B cell (primary cell): ENCODE data around the gene CPNE2. TPM values are rescaled to one million over a fixed set of nuclear protein-coding genes. Genes with fewer than 3 reads are reported as not detected.
A peak's percentile ranks its signal among the peaks of the same experiment; 100 is the strongest.

Experiments
- ATAC-seq: fragments of 200-7000 bp; cut with Tn5 transposase; one replicate; pipeline ENCODE4 v1.10.0; 2021; ENCODE audit warnings: low read depth, mild to moderate bottlenecking, moderate number of reproducible peaks, moderate library complexity
- CTCF ChIA-PET: fragments of 350-600 bp; sonication (Branson Sonifier 250); formaldehyde crosslinking; loops from one replicate; lab custom pipeline; 2021; ENCODE audit warnings: antibody characterized with exemption, inconsistent platforms; lab: Charles Lee
- POLR2A ChIA-PET: fragments of 350-600 bp; sonication (Branson Sonifier 250); formaldehyde crosslinking; loops from one replicate; lab custom pipeline; 2021; ENCODE audit warnings: antibody characterized with exemption; lab: Charles Lee
- DNase-seq: peaks from one replicate; pipeline ENCODE4 v3.0.0; 2013
- H2AFZ ChIP-seq: 2 replicates; pipeline ENCODE4 v1.6.1; 2012; ENCODE audit warnings: mild to moderate bottlenecking, low read depth, low read length; ENCODE audit not compliant: insufficient read depth, poor library complexity, severe bottlenecking
- H3K27ac ChIP-seq, 2 donors: 1 replicate in 1 of 2; 2 replicates in 1 of 2; pipeline ENCODE4 v1.5.1; 2012 to 2013; ENCODE audit warnings: low read length in 2 of 2, mild to moderate bottlenecking in 2 of 2, moderate library complexity in 1 of 2
- H3K27me3 ChIP-seq, 4 experiments: fragments of 200-600 bp in 1 of 4; sonication (generic) in 1 of 4; replicated peaks in 1 of 4; 1 replicate in 2 of 4; 2 replicates in 2 of 4; pipeline versions ENCODE4 v1.6.1 to v1.7.0; 2013 to 2016; ENCODE audit warnings: low read length in 3 of 4, mild to moderate bottlenecking in 2 of 4, mixed read lengths in 1 of 4, moderate library complexity in 1 of 4; ENCODE audit not compliant: insufficient read depth in 4 of 4, control insufficient read depth in 3 of 4; ENCODE audit errors: control extremely low read depth in 1 of 4
- H3K36me3 ChIP-seq, 2 experiments: replicated peaks in 1 of 2; 1 replicate in 1 of 2; 2 replicates in 1 of 2; pipeline versions ENCODE4 v1.6.1 to v1.7.1; 2013; ENCODE audit warnings: low read length in 1 of 2; ENCODE audit not compliant: insufficient read depth in 2 of 2, control insufficient read depth in 1 of 2; ENCODE audit errors: control extremely low read depth in 1 of 2, extremely low read depth in 1 of 2
- H3K4me1 ChIP-seq, 2 donors: fragments of 200-600 bp in 1 of 2; sonication (generic) in 1 of 2; 1 replicate in 1 of 2; 2 replicates in 1 of 2; pipeline versions ENCODE4 v1.5.1 to v1.6.1; 2013 to 2017; ENCODE audit warnings: low read length in 2 of 2; ENCODE audit not compliant: control insufficient read depth in 2 of 2, insufficient read depth in 2 of 2
- H3K4me2 ChIP-seq: replicated peaks from 2 replicates; pipeline ENCODE3; 2012; ENCODE audit warnings: mild to moderate bottlenecking, low read depth, low read length; ENCODE audit not compliant: poor library complexity, severe bottlenecking
- H3K4me3 ChIP-seq, 5 experiments: fragments of 200-600 bp in 1 of 5; sonication (generic) in 1 of 5; 1 replicate in 3 of 5; 2 replicates in 2 of 5; pipeline versions ENCODE4 v1.5.1 to v1.7.0; 2011 to 2016; ENCODE audit warnings: low read length in 4 of 5, mild to moderate bottlenecking in 4 of 5, low read depth in 2 of 5, control low read depth in 1 of 5, moderate library complexity in 1 of 5; ENCODE audit not compliant: insufficient read depth in 1 of 5; ENCODE audit errors: control extremely low read depth in 1 of 5, extremely low read depth in 1 of 5
- H3K79me2 ChIP-seq: fragments of 200-600 bp; sonication (generic); one replicate; pipeline ENCODE4 v1.6.0; 2016; ENCODE audit warnings: low read length; ENCODE audit not compliant: control insufficient read depth, insufficient read depth
- H3K9ac ChIP-seq: fragments of 200-600 bp; sonication (generic); 2 replicates; pipeline ENCODE4 v1.6.1; 2017; ENCODE audit warnings: mild to moderate bottlenecking, low read length, moderate library complexity
- H3K9me3 ChIP-seq, 3 donors: one replicate each; pipeline versions ENCODE4 v1.6.1 to v1.7.1; 2013; ENCODE audit warnings: low read length in 2 of 3; ENCODE audit not compliant: control insufficient read depth in 2 of 3, insufficient read depth in 1 of 3; ENCODE audit errors: control extremely low read depth in 1 of 3
- H4K20me1 ChIP-seq: 2 replicates; pipeline ENCODE4 v1.6.0; 2012; ENCODE audit warnings: mild to moderate bottlenecking, low read length; ENCODE audit not compliant: insufficient read depth, control insufficient read depth, poor library complexity, severe bottlenecking
- H3K27ac Mint-ChIP-seq: one replicate; pipeline ENCODE4 v1.8.0; 2021; ENCODE audit warnings: mixed read lengths
- H3K27me3 Mint-ChIP-seq: one replicate; pipeline ENCODE4 v1.8.0; 2021; ENCODE audit warnings: mixed read lengths
- H3K4me1 Mint-ChIP-seq: one replicate; pipeline ENCODE4 v1.8.0; 2021; ENCODE audit warnings: mixed read lengths
- H3K4me3 Mint-ChIP-seq: one replicate; pipeline ENCODE4 v1.8.0; 2021; ENCODE audit warnings: mixed read lengths
- H3K9me3 Mint-ChIP-seq: one replicate; pipeline ENCODE4 v1.8.0; 2022; ENCODE audit warnings: mixed read lengths; ENCODE audit not compliant: insufficient read depth
- EZH2 ChIP-seq: IDR thresholded peaks from 2 replicates; pipeline ENCODE4 v1.6.1; 2012; ENCODE audit warnings: borderline replicate concordance, low read depth, mild to moderate bottlenecking, moderate library complexity, low read length; ENCODE audit not compliant: insufficient read depth, poor library complexity, severe bottlenecking
- WGBS: methylation state at CpG from one replicate; pipeline ENCODE4 v1.1.5; 2013; ENCODE audit warnings: missing lambda C conversion rate; ENCODE audit not compliant: insufficient coverage; 5-methylcytosine and 5-hydroxymethylcytosine counted together
- intact Hi-C: fragments of 100-400 bp; cut with micrococcal nuclease; formaldehyde crosslinking; loops from one replicate; pipeline ENCODE4 v1.10.0; 2022
- polyA plus RNA-seq: library from polyadenylated mRNA; depleted of rRNA; stranded (reverse); fragments of >200 nt; gene quantifications from 2 replicates; pipeline ENCODE4 v1.2.3, GENCODE V29; 2012
- total RNA-seq, 2 donors: library from RNA; stranded (reverse); fragments of 120-200 nt in 1 of 2; gene quantifications; 1 replicate in 1 of 2; 2 replicates in 1 of 2; pipeline versions ENCODE4 v1.2.3 to v1.2.4, GENCODE V29; 2013 to 2022
- TF ChIP-seq, protein P1 (sequence below): fragments of 200-600 bp; IDR thresholded peaks from one replicate; pipeline ENCODE4 v1.8.0; 2022; ENCODE audit warnings: antibody characterized with exemption, mild to moderate bottlenecking

The CPNE2 gene
- total and polyA plus RNA-seq, 2 donors (not counting 1 experiment from before 2014, with no cell fraction given): 1.5 to 2.9 TPM

DNA sequence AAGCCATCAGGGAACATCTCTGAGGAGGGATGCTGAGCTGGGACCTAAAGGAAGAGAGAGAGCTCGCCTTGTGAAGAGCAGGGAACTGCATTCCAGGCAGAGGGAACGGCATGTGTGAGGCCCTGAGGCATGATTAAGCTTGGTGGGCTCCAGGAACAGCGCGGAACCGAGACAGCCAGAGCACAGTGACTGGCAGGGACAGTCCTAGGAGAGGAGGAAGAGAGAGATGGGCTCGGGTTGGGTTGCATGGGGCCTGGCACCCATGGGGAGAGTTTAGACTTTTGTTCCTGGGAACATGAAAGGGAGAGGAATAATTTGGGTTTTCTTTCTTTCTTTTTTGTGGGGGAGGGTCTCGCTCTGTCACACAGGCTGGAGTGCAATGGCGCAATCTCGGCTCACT, 39.2 kb upstream of the CPNE2 start:
- Histone ChIP-seq H3K9ac (no peak overlapping the region), H3K4me2 (no peak overlapping the region), H4K20me1 (no peaks in the 10 kb centered on the region), H3K4me1 (no peaks in the 10 kb centered on the region), H2AFZ (no peak overlapping the region), H3K27me3 (no peaks in the 10 kb centered on the region), H3K27ac (no peak overlapping the region), H3K9me3 (no peaks in the 10 kb centered on the region), H3K4me3 (no peak overlapping the region), H3K36me3 (peaks cover 3 to 78% of the 10 kb centered on the region in 2 experiments), H3K79me2 (no peaks in the 10 kb centered on the region)
- Mint-ChIP-seq H3K27me3 (no peaks in the 10 kb centered on the region), H3K4me3 (no peak overlapping the region), H3K4me1 (peaks cover 10% of the 10 kb centered on the region), H3K9me3 (no peaks in the 10 kb centered on the region), H3K27ac (peak overlapping the region; percentile 64)
- TF ChIP-seq, protein P1, sequence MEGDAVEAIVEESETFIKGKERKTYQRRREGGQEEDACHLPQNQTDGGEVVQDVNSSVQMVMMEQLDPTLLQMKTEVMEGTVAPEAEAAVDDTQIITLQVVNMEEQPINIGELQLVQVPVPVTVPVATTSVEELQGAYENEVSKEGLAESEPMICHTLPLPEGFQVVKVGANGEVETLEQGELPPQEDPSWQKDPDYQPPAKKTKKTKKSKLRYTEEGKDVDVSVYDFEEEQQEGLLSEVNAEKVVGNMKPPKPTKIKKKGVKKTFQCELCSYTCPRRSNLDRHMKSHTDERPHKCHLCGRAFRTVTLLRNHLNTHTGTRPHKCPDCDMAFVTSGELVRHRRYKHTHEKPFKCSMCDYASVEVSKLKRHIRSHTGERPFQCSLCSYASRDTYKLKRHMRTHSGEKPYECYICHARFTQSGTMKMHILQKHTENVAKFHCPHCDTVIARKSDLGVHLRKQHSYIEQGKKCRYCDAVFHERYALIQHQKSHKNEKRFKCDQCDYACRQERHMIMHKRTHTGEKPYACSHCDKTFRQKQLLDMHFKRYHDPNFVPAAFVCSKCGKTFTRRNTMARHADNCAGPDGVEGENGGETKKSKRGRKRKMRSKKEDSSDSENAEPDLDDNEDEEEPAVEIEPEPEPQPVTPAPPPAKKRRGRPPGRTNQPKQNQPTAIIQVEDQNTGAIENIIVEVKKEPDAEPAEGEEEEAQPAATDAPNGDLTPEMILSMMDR: no peak
- intact Hi-C loops: no loop called here
- ChIA-PET POLR2A (interaction anchor here (1.8 kb wide), 1 partner anchor 31 kb away, joined by 3 read pairs; no protein-coding TSS in a partner anchor), CTCF (interaction anchor here (1.0 to 4.4 kb wide), 2 partner anchors 30 to 88 kb away, joined by 5 to 21 read pairs; no protein-coding TSS in a partner anchor)
- no peak for DNase-seq
- ATAC-seq: no peak
- WGBS: 100% methylated on average over 9 of the region's 9 CpGs

DNA sequence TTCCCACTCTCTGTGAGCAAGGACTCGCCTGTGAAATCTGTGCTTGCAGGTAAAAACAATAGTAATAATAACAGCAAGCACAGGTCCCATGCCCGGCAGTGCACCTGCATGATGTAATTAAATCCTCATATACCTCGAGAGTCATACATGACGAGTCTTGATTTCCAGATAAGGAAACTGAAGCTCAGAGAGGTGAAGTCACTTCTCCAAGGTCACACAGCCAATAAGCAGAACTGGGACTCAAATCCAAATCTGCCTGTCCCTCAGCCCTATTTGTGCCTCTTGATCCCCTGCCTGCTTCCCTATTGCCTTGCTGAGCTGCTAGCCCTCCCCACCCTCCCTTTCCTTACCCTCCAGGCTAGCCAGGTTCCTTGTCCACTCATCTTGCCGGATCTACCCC, 38.0 kb upstream of the CPNE2 start:
- ChIA-PET CTCF (interaction anchor here (1.0 kb wide), 1 partner anchor 9 kb away, joined by 4 read pairs; no protein-coding TSS in a partner anchor), POLR2A (interaction anchor here (1.8 kb wide), 1 partner anchor 30 kb away, joined by 3 read pairs; no protein-coding TSS in a partner anchor)
- Mint-ChIP-seq H3K9me3 (no peaks in the 10 kb centered on the region), H3K27ac (peak overlapping the region; percentile 59), H3K4me3 (no peak overlapping the region), H3K27me3 (no peaks in the 10 kb centered on the region), H3K4me1 (peaks cover 3% of the 10 kb centered on the region)
- no peak for TF ChIP-seq EZH2
- Histone ChIP-seq H4K20me1 (no peaks in the 10 kb centered on the region), H2AFZ (no peak overlapping the region), H3K9me3 (no peaks in the 10 kb centered on the region), H3K79me2 (no peaks in the 10 kb centered on the region), H3K36me3 (peaks cover 1 to 80% of the 10 kb centered on the region in 2 experiments), H3K27me3 (no peaks in the 10 kb centered on the region), H3K27ac (no peak overlapping the region), H3K4me3 (no peak overlapping the region), H3K9ac (no peak overlapping the region), H3K4me1 (no peaks in the 10 kb centered on the region), H3K4me2 (no peak overlapping the region)
- no peak for ATAC-seq
- intact Hi-C loops: no loop called here
- DNase-seq: no peak
- 82% methylated on average over 4 of the region's 5 CpGs for WGBS
